CD14-positive monocyte (primary cell): Measurements from ENCODE around the gene SCGB1C1. TPM values are rescaled to one million over a fixed set of nuclear protein-coding genes. Genes with fewer than 3 reads are reported as not detected.

Experiments
- DNase-seq, 3 donors: peaks; one replicate each; pipeline ENCODE4 v3.0.0-alpha.2; 2011 to 2022
- H2AFZ ChIP-seq: 2 replicates; pipeline ENCODE4 v1.6.0; 2012; ENCODE audit warnings: mild to moderate bottlenecking, low read depth, low read length, inconsistent platforms; ENCODE audit not compliant: insufficient read depth, poor library complexity, severe bottlenecking
- H3K27ac ChIP-seq, 2 donors: 1 replicate in 1 of 2; 2 replicates in 1 of 2; pipeline ENCODE4 v1.5.1; 2012 to 2013; ENCODE audit warnings: low read length in 2 of 2, control low read depth in 1 of 2, inconsistent platforms in 1 of 2, low read depth in 1 of 2, mild to moderate bottlenecking in 1 of 2
- H3K27me3 ChIP-seq, 2 donors: one replicate each; pipeline versions ENCODE4 v1.6.0 to v1.6.1; 2011 to 2013; ENCODE audit warnings: low read length in 2 of 2; ENCODE audit not compliant: control insufficient read depth in 2 of 2, insufficient read depth in 2 of 2
- H3K36me3 ChIP-seq, 2 donors: replicated peaks in 1 of 2; 1 replicate in 1 of 2; 2 replicates in 1 of 2; pipeline versions ENCODE4 v1.5.1 to v1.6.1; 2012 to 2013; ENCODE audit warnings: low read length in 2 of 2, control low read depth in 1 of 2, inconsistent platforms in 1 of 2, mild to moderate bottlenecking in 1 of 2; ENCODE audit not compliant: insufficient read depth in 2 of 2, control insufficient read depth in 1 of 2
- H3K4me1 ChIP-seq, 2 donors: 1 replicate in 1 of 2; 2 replicates in 1 of 2; pipeline versions ENCODE4 v1.5.1 to v1.6.1; 2012 to 2013; ENCODE audit warnings: low read length in 2 of 2, control low read depth in 1 of 2, inconsistent platforms in 1 of 2, mild to moderate bottlenecking in 1 of 2, moderate library complexity in 1 of 2; ENCODE audit not compliant: insufficient read depth in 2 of 2, control insufficient read depth in 1 of 2
- H3K4me2 ChIP-seq: replicated peaks from 2 replicates; pipeline ENCODE3; 2012; ENCODE audit warnings: low read length, moderate library complexity, mild to moderate bottlenecking; ENCODE audit not compliant: poor library complexity, severe bottlenecking; ENCODE audit errors: extremely low read depth
- H3K4me3 ChIP-seq, 3 experiments: fragments of 200-600 bp in 1 of 3; sonication (generic) in 1 of 3; replicated peaks in 1 of 3; 1 replicate in 2 of 3; 2 replicates in 1 of 3; pipeline ENCODE4 v1.5.1; 2011 to 2013; ENCODE audit warnings: low read length in 3 of 3, mild to moderate bottlenecking in 3 of 3, control low read depth in 2 of 3, low read depth in 2 of 3, inconsistent platforms in 1 of 3, moderate library complexity in 1 of 3
- H3K79me2 ChIP-seq: 2 replicates; pipeline ENCODE4 v1.6.0; 2012; ENCODE audit warnings: mild to moderate bottlenecking, control low read depth, inconsistent platforms, low read length, moderate library complexity; ENCODE audit not compliant: insufficient read depth
- H3K9ac ChIP-seq: 2 replicates; pipeline ENCODE4 v1.6.0; 2017; ENCODE audit warnings: low read length, mild to moderate bottlenecking; ENCODE audit not compliant: insufficient read depth, poor library complexity, severe bottlenecking
- H3K9me3 ChIP-seq, 2 donors: replicated peaks in 1 of 2; 1 replicate in 1 of 2; 2 replicates in 1 of 2; pipeline versions ENCODE4 v1.5.1 to v1.6.1; 2012 to 2013; ENCODE audit warnings: low read length in 2 of 2, control low read depth in 1 of 2; ENCODE audit not compliant: control insufficient read depth in 1 of 2, insufficient read depth in 1 of 2
- H4K20me1 ChIP-seq: 2 replicates; pipeline ENCODE4 v1.6.0; 2012; ENCODE audit warnings: mild to moderate bottlenecking, low read length, control low read depth, moderate library complexity; ENCODE audit not compliant: insufficient read depth
- H3K27ac Mint-ChIP-seq, 7 donors: one replicate each; pipeline ENCODE4 v1.8.0; 2020; ENCODE audit warnings: mild to moderate bottlenecking in 7 of 7, mixed read lengths in 7 of 7, moderate library complexity in 6 of 7, inconsistent platforms in 2 of 7
- H3K27me3 Mint-ChIP-seq, 3 donors: one replicate each; pipeline ENCODE4 v1.8.0; 2021 to 2022; ENCODE audit warnings: low read depth in 3 of 3, mild to moderate bottlenecking in 3 of 3, mixed read lengths in 3 of 3, moderate library complexity in 3 of 3, inconsistent platforms in 1 of 3
- H3K36me3 Mint-ChIP-seq, 2 donors: one replicate each; pipeline ENCODE4 v1.8.0; 2020; ENCODE audit warnings: mixed read lengths in 2 of 2, inconsistent platforms in 1 of 2, mild to moderate bottlenecking in 1 of 2
- H3K4me1 Mint-ChIP-seq: one replicate; pipeline ENCODE4 v1.8.0; 2020; ENCODE audit warnings: mild to moderate bottlenecking, mixed read lengths
- H3K4me3 Mint-ChIP-seq, 2 donors: one replicate each; pipeline ENCODE4 v1.8.0; 2020; ENCODE audit warnings: mild to moderate bottlenecking in 2 of 2, mixed read lengths in 2 of 2, moderate library complexity in 1 of 2
- H3K9me3 Mint-ChIP-seq, 7 donors: one replicate each; pipeline ENCODE4 v1.8.0; 2020 to 2022; ENCODE audit warnings: mixed read lengths in 7 of 7, mild to moderate bottlenecking in 6 of 7, moderate library complexity in 6 of 7, inconsistent platforms in 2 of 7
- WGBS: methylation state at CpG from one replicate; pipeline ENCODE4 v1.1.5; 2013; ENCODE audit warnings: missing lambda C conversion rate; ENCODE audit not compliant: insufficient coverage; 5-methylcytosine and 5-hydroxymethylcytosine counted together
- intact Hi-C, 2 donors: fragments of 100-400 bp; cut with micrococcal nuclease; formaldehyde crosslinking; loops; one replicate each; pipeline versions ENCODE4 v1.15.0 to v1.15.1; 2023
- polyA plus RNA-seq, 3 donors: library from polyadenylated mRNA; depleted of rRNA in 1 of 3; unstranded in 2 of 3; stranded (reverse) in 1 of 3; fragments of 300-500 nt in 2 of 3; fragments of >200 nt in 1 of 3; fragmentation: Illumina TruSeq in 2 of 3; gene quantifications; 1 replicate in 2 of 3; 2 replicates in 1 of 3; pipeline ENCODE4 v1.2.3, GENCODE V29; 2012 to 2021
- TF ChIP-seq, protein P1 (sequence below): fragments of 200-600 bp; IDR thresholded peaks from one replicate; pipeline ENCODE4 v1.8.0; 2022; ENCODE audit warnings: antibody characterized with exemption, mild to moderate bottlenecking

The SCGB1C1 gene
- polyA plus RNA-seq, 3 donors: not detected

DNA sequence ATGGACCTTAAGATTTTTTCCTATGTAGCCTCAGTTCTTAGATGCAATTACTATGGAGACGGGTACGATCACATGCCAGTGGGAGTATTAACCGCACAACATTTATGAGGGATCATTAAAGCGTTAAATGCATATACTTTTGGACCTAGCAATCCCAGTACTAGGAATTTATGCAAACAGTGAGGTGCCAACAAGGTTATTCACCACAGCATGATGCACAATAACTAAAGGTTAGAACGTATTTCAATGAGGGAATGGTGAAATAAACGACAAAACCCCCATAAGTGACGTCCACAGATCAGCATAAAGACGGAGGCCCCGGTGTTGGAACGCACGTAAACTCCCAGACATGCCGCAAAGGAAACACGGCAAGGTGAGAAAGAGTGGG, 42.7 kb downstream of the SCGB1C1 start:
- no peak for DNase-seq
- no peaks in the 10 kb centered on the region for H3K9me3 ChIP-seq
- H3K27ac Mint-ChIP-seq: peak overlapping the region in 6 of 7 donors; percentile 65 to 99 (median 84)
- H3K79me2 ChIP-seq: peaks cover 36% of the 10 kb centered on the region
- peak overlapping the region; percentile 96 for H2AFZ ChIP-seq
- TF ChIP-seq, protein P1, sequence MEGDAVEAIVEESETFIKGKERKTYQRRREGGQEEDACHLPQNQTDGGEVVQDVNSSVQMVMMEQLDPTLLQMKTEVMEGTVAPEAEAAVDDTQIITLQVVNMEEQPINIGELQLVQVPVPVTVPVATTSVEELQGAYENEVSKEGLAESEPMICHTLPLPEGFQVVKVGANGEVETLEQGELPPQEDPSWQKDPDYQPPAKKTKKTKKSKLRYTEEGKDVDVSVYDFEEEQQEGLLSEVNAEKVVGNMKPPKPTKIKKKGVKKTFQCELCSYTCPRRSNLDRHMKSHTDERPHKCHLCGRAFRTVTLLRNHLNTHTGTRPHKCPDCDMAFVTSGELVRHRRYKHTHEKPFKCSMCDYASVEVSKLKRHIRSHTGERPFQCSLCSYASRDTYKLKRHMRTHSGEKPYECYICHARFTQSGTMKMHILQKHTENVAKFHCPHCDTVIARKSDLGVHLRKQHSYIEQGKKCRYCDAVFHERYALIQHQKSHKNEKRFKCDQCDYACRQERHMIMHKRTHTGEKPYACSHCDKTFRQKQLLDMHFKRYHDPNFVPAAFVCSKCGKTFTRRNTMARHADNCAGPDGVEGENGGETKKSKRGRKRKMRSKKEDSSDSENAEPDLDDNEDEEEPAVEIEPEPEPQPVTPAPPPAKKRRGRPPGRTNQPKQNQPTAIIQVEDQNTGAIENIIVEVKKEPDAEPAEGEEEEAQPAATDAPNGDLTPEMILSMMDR: no peak
- H3K4me3 ChIP-seq: peak overlapping the region; percentile 45 to 96 (median 93)
- H3K4me3 Mint-ChIP-seq: peak overlapping the region; percentile 82 to 92
- H3K4me2 ChIP-seq: peak overlapping the region; percentile 87
- intact Hi-C loops: loop anchor here (5.0 kb wide), 3 partner anchors 33 to 272 kb away; partner anchors contain the start of gene RNH1 (in 1 of the 2)
- peaks cover 20 to 23% of the 10 kb centered on the region in 2 donors for H3K4me1 ChIP-seq
- no peaks in the 10 kb centered on the region for H3K9me3 Mint-ChIP-seq
- peaks cover 0 to 4% (median 1%) of the 10 kb centered on the region in 3 donors for H3K27me3 Mint-ChIP-seq
- WGBS: 0% methylated on average over 6 of the region's 13 CpGs
- H3K4me1 Mint-ChIP-seq: peaks cover 24% of the 10 kb centered on the region
- peaks cover 8% of the 10 kb centered on the region for H4K20me1 ChIP-seq
- H3K36me3 ChIP-seq: peaks cover 2 to 17% of the 10 kb centered on the region in 2 donors
- H3K9ac ChIP-seq: peak overlapping the region; percentile 77
- H3K27ac ChIP-seq: peak overlapping the region; percentile 0 to 75
- peaks cover 21 to 22% of the 10 kb centered on the region in 2 donors for H3K36me3 Mint-ChIP-seq
- no peaks in the 10 kb centered on the region for H3K27me3 ChIP-seq

- peaks cover 24% of the 10 kb centered on the region for H3K4me1 Mint-ChIP-seq
- under 1% methylated on average over 62 of the region's 70 CpGs for WGBS
- intact Hi-C loops: loop anchor here (1.0 to 5.0 kb wide), 6 partner anchors 29 to 271 kb away; partner anchors contain the start of genes RNH1 (in 2 of the 2), BET1L (in 1 of the 2) and RIC8A (in 1 of the 2)
Observed at GRCh38 chr11:235997-236773, 43.3 kb downstream of the SCGB1C1 start, which contains the start of gene SIRT3. SIRT3 (minus strand) TSS chr11:236342; CDS start chr11:236328, 14 bp downstream.

More at GRCh38 chr11:235997-236773, 43.3 kb downstream of the SCGB1C1 start, which contains the start of gene SIRT3:
- peak within 1 kb of the TSS; percentile 95 for H3K9ac ChIP-seq
- H4K20me1 ChIP-seq: peaks cover 13% of the 10 kb centered on the region
- peaks cover 6 to 22% of the 10 kb centered on the region in 2 donors for H3K36me3 ChIP-seq
- peaks cover 0 to 4% (median 1%) of the 10 kb centered on the region in 3 donors for H3K27me3 Mint-ChIP-seq
- peaks cover 24 to 27% of the 10 kb centered on the region in 2 donors for H3K36me3 Mint-ChIP-seq
- no peaks in the 10 kb centered on the region for H3K9me3 Mint-ChIP-seq
- no peaks in the 10 kb centered on the region for H3K9me3 ChIP-seq
- peak within 1 kb of the TSS; percentile 97 to 98 for H3K27ac ChIP-seq
- H3K4me1 ChIP-seq: peaks cover 20 to 23% of the 10 kb centered on the region in 2 donors
- TF ChIP-seq, protein P1: no peak
- H3K27ac Mint-ChIP-seq: peak within 1 kb of the TSS; percentile 99 to 100 (median 100)
- H3K4me3 ChIP-seq: peak within 1 kb of the TSS; percentile 93 to 99 (median 96)
- H3K4me3 Mint-ChIP-seq: peak within 1 kb of the TSS; percentile 96 to 97
- DNase-seq: peak; percentile 75 to 86 (median 82)
- peak within 1 kb of the TSS; percentile 87 for H3K4me2 ChIP-seq
- peaks cover 39% of the 10 kb centered on the region for H3K79me2 ChIP-seq
- H3K27me3 ChIP-seq: no peaks in the 10 kb centered on the region
- peak within 1 kb of the TSS; percentile 96 for H2AFZ ChIP-seq
